Myocyte (in vitro differentiated cells): Measurements from ENCODE around the gene ERCC1. TPM values are rescaled to one million over a fixed set of nuclear protein-coding genes. Genes with fewer than 3 reads are reported as not detected.

Experiments
- DNase-seq: peaks from one replicate; pipeline ENCODE4 v3.0.0-alpha.2; 2012; ENCODE audit warnings: low read depth
- total RNA-seq: library from RNA; depleted of rRNA; stranded (reverse); fragments of >200 nt; gene quantifications from 2 replicates; pipeline ENCODE4 v1.2.3, GENCODE V29; 2014

Gene ERCC1
- total RNA-seq, 1 donor from 2014 or later: 78.3 TPM

DNA sequence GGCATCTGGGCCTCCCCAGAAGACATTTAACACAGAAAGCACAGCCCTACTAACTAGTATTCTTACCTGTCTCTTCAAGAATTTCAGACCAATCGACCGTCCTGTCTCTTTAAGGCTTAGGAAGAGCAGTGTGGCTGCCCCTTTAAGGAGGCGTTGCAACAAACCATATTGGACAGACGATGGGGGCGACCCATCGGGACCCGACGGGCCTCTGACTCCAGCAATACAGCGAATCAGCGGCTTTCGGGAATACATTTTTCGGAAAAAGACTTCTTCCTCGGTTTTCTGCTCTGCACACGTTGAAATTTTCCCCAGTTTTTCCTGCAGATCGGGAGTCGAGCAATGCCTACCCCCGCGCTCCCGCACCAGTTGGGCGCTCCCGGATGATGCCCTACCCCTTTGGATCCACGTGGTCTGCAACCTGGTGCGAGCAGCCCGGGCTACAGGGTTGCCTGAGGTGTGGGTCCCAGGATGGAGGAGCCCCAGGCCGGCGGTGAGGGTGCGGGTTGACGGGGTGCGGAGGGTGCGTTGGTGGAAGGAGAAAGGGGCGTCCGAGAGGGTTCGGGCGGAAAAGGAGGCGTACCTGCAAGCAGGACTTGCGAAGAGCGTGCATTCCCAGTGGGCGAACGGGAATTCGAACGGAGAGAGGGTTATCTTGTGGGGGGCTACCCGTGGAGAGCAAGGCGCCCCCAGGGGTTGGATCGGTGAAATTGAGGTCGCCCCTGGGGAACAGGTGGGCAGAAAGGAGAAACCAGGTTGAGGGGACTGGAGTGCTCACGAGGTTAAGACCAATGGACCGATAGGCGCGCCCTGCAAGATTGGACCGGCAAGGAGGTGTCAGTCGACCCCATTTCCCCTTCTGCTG is 17.3 kb downstream of the ERCC1 start, which contains the start of gene POLR1G:
Gene POLR1G (plus strand): TSS at position 419 of the 865 bp plus-strand sequence. CDS start 53 bp downstream, at position 472.
- DNase-seq: peak; percentile 90

DNA sequence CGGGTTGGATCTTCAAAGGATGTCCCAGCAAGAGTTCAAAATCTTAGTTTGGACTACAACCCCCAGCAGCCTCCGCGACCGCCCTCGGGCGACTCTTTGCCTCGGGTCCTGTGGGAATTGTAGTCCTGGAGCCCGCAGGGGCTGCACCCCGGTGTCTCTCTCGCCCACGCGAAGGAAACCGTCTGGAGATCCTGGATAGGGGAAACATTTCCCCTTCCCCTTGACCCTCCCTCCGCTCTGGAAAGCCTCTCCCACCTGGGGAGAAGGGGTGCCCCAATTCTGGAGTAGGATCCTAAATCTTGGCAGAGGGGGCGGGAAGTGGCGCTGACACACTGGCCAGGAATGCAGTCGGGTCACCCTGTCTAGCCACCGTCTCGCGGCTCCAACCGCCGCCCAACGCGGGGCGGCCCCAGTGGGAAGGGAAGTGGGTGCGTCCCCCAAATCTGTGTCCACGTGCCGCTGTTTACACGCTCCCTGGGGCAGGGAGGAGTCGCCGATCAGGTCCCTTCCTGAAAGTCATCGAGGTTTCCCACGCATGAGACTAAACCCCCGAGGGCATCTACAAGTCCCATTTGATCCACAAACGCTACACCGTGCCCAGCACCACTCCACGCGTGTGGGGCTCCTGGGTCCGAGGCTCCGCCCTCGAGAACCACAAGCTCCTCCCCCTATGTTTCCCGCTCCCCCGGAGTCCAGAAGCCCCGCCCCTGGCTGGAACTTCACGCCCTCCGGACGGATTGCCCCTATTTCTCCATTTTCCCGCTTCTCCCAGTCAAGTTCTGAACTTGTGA is 18.1 kb downstream of the ERCC1 start:
- peak; percentile 86 for DNase-seq

DNA sequence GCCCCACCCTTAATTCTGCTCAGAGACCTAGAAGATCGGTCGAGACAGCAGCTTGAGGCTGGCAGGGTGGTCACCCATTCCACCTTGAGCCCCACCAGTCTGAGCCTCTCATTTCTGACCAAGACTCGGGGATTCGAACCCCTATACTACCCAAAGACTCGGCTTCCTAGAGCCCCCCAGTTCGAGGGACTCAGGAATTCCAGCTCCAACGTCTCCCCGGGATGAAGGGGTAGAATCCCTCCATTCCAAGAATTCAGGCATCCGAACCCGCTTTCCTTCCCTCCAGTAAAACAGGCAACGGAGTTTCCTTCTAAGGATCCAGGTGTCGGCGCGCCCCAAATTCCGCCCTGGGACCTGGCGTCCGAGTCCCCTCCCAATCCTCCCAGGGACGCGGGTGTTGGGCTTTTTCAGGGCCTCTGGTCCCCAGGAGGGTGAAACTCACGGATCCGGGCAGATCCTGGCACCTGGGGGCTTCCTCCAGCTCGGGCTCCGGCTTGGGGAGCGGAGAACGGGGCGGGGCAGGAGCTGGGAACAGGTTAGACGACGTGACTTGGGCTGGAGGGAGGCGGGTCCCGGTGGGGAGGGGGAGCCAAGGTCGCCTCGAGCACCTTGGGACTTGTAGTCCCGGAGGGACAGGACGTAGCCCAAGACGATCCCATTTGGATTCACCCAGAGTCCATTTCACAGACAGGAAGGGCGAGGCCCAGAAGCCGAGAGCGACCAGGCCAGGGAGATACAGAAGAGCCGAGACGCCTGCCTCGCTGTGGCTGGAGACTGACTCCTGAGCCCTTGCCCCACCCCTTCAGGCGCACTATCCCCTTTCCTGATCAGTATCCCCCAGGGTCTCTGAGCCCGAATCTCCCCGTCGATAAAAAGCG is 18.9 kb downstream of the ERCC1 start, which contains the start of gene PPP1R13L:
Gene PPP1R13L (minus strand): TSS at position 513 of the 878 bp plus-strand sequence. CDS start 6,751 bp downstream, outside the sequence.
- DNase-seq: no peak

DNA sequence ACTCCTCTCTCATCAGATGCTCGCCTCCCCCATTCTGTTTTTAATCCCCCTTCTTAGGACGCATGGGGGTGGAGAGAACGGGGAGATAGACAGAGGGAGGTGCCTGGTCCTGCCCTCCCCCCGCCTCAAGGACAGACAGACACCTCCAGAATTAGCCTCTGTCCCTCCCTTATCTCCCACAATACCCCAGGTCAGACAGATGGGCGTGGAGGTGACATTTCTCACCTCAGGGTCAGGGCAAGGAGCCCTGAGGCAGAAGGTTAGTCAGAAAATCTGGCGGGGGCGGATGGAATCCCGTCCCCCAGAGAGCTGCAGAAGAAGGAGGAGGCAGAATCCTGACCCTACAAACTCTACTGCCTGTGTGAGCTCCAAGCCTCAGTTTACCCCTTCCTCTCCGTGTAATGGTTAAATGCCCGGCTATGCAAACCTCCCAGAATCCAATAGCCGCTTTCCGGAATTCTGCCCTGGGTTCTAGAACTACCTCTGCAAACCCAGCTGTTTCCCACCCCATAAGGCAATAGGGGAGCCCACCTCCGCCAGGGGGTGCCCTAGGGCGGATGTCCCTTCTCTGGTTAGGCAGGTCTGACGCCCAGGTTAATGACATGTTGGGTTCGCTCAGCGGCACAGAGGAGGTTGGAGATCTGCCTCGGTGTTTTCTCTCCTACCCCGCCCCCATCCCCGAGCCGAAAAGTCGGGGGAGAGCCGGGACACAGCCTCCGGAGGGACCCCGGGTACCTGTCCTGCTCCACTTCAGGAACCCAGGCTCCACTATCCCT is 19.7 kb downstream of the ERCC1 start:
- no peak for DNase-seq

DNA sequence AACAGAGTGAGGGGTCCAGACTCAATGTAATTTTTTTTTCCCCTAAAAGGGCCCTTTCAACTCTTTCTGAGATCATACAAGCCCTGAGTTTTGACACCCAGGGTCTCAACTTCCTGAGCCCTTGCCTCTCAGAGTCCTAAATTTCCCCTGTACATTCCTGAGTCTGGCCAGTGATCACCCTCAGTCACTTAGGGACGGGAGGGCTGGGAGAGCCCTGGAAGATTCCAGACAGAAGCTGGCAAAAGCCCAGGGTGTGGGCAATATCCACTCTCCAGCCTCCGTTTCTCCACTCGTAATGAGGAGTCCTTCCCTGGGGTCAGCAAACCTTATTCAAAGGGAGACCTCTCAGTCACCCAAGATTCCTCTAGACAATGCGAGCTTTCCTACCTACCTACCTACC is 20.4 kb downstream of the ERCC1 start:
- no peak for DNase-seq

DNA sequence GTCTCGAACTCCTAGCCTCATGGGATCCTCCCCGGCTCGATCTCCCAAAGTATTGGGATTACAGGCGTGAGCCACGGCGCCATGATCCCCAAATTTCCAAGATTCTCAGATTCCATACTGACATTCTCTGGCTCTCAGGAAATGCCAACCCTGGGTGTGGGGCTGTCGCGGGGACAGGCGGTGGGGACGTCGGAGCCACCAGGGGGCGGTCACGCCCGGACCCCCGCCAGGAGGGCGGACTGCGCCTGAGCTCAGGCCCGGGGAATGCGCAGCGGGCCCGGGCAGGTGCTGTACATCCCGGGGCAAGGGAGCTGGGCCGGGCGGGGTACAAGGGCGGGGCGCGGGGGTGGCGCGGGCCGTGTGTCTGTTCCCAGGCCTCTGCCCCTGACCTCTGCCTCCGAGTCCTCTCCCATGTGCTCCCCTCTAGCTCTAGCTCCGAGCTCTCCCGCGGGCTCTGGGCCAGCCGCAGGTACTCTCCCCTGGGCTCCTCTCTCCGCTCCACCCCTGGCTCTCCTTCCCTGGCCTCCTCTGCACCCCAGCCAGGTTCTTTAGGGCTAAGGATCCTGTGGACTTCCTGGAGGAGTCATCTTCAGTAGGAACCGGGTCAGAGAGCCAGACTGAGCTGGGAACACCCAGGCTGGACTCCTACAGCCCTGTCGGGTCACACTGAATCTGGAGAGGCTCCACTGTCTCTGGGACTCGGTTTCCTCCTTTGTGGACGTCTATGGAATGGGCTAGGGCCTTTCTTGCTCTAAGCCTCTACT is 21.2 kb downstream of the ERCC1 start:
- peak; percentile 41 for DNase-seq

DNA sequence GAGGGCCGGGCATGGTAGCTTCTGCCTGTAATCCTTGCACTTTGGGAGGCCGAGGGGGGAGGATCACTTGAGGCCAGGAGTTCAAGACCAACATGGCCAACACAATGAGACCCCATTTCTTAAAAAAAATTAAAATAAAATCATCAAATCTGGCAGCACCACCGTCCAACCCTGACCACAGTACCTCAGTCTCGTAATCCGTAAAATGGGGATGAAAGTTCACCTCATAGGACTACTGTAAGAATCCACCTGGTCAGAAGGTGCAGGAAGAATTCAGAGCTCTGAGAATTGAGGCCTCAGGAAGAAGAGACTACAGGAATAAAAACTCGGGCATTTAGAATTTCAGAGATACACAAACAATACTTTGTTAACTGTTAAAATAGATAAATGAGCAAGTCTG is 21.9 kb downstream of the ERCC1 start:
- no peak for DNase-seq

DNA sequence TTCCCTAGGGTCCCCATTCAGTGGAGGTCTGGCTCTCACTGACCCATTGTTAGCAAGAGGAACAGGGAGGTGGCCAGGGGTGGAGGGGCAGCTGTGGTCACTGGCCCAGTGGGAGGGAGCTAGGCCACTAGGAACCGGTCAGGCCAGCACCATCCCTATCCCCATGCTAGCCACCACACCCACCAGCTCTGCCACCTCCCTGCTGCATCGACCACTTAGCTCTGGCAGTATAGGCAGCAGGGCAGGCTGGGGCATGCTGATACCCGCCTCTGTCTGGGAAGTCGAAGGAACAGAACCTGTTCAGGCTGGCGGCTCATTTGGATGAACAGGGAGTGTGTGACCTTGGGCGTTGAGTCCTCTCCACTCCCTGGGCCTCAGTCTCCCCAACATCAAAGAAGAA is 23.5 kb downstream of the ERCC1 start:
- DNase-seq: no peak

DNA sequence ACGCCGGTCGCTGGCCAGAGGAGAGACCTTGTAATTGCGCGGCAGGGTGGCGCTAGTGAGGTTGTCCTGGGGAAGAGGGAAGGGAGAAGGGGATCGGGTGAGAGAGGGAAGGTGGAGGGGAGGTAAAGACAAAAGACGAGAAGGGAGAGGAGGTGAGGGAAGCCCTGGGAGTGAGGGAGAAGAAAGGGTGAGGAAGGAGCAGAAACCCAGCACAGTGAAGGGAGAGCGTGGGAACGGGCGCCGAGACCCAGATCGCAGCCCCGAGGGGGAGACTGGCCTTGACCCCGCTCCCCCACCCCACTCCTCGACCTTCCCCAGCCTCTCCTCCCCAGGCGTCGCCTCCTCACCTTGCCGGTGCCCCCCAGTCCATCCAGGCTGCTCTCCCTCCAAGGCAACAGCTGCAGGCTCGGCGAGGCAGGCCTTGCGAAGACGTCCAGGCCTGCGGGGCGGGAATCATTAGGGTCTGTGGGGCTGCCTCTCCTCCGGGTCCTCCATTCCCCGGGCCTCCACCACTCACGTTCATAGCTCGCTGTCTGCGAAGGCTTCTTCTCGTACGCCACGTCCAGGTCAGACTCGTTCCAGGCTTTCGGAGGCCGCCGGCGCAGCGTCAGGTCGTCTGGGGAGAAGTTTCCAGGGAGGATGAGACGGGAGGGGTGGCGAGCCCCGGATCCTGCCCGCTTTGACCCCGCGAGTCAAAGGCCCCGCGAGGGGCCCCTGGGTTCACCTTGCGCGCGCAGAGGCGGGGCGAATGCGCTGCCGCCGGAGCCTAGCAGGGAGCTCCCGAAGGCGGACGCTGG is 27.7 kb downstream of the ERCC1 start:
- DNase-seq: no peak

DNA sequence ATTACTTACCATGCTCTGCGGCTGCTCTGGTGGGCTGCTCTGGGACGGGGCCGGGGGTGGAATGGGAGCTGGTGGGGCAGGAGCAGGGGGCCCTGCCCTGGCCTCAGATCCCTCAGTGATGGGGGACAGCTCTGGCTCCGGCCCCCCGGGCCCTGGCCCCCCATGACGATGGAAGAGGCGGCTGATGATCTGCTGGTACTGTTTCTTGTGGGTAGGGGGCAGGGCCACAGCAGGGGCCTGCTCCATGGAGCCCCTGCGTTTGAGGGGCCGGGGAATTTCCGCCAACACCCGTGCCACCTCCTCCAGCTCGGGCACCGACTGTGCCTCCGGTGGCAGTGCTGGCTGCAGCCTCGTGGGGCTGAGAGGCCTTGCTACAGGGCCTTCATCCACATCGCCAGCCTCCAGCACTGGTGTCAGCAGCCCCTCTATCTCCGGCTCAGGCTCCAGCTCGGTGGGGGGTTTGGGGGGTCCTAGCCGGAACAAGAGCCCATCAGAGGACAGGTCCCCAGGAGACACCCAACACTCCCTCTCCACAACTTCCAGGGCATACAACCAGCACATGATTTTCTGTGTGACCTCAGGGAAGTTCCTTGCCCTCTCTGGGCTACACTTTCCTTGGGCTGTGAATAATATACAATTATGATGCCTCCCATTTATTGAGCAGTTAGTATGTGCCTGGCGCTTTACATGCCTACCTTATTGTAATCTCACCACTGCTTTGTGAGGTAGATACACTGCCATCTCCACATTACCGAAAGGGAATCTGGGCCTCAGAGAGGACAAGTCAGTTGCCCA is 31.6 kb downstream of the ERCC1 start:
- DNase-seq: no peak

DNA sequence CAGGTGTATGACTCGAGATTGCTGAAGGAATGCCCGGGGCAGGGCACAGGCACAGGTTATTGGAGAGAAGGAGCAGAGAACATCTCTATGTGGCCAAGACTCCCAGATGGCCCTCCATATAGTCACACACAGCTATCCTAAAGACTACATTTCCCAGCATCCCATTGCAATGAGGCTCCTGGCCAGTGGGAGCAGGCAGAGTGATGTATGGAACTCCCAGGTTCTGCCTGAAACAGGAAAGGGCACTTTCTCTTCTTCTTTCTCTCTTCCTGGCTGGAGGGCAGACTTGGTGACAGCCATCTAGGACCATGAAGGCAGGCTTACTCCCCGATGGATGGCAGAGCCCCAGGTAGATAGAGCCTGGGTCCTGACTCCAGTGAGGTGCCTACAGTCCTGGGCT is 32.4 kb downstream of the ERCC1 start:
- DNase-seq: no peak

DNA sequence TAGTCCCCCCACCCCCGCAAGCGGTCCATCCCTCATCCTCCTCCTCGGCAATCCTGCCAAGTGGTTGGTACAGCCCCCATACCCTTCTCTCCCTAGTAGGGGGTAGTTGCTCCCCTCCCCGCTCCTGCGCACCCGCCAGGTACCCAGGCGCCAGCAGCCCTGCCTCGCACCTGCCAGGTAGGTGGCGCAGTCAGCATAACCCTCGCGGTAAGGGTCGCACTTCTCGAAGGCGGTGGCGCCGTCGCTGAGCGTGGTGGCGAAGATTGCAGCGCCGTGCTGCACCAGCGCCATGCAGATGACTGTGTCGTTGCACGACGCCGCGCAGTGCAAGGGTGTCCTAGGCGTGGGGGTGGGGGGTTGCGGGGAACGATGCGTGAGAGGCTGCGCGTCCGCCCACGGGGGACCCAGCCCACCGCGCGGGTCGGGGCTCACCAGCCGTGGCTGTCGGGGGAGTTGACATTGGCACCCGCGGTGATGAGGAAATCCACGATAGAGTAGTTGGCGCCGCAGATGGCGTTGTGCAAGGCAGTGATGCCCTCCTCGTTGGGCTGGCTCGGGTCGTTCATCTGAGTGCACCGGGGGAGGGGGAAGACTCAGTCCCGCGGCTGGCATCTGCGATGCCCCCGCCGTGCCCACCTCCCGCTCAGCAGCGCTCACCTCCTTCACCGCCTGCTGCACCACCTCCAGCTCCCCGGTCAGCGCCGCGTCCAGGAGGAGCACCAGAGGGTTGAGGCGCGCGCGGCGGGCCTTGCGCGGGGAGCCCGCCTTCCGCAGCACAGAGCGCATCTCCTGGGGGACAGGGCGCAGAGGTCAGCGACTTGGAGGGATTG is 38.1 kb downstream of the ERCC1 start:
- DNase-seq: no peak

DNA sequence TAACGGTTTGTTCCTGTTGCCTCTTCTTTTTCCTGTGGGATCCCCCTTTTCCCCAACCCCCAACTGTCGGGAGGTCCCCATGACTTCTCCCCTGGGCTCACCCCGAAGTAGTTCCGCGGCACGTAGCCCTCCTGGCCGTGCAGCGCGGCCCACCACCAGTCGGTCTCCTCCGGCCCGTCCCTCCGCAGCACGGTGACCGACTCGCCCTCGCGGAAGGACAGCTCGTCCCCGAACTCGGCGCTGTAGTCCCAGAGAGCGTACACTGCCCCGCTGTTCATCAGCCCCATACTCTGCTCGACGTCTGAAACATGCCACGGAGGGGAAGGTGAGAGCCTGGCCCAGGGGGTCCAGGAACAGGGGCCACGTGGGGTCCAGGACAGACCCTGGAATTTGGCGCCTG is 41.3 kb downstream of the ERCC1 start:
- DNase-seq: no peak

DNA sequence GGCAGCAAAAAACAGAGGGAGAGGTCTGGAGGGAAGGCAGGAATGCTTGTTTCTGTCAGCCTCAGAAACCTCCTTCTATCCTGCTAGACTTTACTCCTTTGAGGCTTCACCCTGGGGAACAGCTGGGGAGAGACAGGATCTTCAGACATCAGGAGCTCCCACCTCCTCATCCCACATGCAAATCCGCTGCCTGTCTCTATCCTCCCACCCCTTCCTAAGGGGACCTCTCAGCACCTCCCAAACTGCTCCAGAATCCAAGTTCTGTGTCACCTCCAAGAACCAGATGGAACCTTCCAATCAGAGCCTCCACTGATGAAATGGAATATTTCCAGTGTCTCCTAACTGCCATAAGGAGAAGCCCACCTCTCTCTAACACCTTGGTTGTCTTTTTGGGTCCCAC is 43.6 kb downstream of the ERCC1 start:
- no peak for DNase-seq

DNA sequence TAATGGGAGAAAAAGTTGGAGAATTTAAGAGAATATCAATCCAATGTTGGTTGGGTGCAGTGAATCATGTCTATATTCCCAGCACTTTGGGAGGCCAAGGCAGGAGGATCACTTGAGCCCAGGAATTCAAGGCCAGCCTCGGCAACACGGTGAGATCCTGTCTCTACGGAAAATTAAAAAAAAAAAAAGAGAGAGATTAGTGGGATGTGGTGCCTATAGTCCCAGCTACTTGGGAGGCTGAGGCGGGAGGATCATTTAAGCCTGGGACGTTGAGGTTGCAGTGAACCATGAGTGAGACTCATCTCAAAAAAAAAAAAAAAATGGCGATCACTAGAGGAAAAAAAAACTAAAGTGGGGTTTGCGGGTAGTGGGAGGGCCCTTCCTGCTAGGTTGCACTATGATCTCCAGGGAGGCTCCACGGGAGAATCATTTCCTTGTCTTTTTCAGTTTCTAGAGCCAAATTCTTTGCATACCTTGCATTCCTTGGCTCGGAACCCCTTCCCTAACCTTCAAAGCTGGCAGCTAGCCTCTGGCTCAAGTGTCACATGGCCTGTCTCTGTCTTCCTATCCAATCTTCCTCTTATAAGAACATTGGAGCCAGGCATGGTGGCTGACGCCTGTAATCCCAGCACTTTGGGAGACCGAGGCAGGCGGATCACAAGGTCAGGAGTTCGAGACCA is 47.5 kb downstream of the ERCC1 start:
- peak; percentile 81 for DNase-seq

DNA sequence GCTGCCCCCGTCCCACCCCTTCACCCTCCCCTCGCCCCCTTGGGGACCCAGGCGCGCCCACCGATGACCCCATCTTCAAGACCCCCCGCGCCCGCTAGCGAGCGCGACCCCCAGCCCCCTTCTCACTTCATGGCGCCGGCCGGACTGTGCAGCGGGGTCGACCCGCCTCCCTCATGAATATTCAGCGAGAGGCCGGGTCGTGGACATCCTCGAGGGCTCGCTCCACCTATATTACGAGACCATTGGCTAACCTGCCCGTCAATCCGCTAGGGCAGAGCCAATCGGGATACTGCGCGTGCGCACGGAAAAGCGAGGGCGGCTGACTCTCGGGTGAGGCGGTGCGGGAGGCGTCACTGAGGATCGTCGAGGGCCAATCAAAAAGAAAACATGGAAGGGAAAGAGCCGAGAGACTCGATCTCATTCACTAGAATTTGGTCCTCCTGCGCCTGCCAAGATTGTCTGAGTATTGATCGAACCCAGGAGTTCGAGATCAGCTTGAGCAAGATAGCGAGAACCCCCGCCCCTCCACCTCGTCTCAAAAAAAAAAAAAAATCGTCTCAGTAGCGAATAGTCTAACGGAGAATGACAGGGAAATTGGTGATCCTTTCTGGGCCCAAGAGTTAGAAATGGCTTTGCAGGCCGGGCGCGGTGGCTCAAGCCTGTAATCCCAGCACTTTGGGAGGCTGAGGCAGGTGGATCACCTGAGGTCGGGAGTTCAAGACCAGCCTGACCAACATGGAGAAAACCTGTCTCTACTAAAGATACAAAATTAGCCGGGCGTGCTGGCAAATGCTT is 53.1 kb downstream of the ERCC1 start, which contains the start of gene ERCC2:
Gene ERCC2 (minus strand): TSS at position 164 of the 795 bp plus-strand sequence. CDS start 33 bp downstream, at position 131.
- peak; percentile 100 for DNase-seq
